Measurements from ENCODE around the gene SDK2.
"Not testable (repeated sequence)": the region's sequence is repeated elsewhere in the genome, so short reads cannot be mapped to it uniquely, and the experiment has no call there.

The SDK2 gene

DNA sequence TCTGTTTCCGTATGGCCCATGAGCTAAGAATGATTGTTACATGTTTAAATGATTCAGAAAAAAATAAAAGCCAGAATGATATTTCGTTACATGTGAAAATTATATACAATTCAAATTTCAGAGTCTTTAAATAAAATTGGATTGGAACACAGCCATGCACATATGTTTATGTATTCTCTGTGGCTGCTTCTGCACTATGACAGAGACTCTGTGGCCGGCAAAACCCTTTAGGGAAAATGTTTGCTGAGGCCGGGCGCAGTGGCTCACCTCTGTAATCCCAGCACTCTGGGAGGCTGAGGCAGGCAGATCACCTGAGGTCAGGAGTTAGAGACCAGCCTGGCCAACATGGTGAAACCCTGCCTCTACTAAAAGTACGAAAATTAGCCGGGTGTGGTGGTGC lies 316.6 kb downstream of the SDK2 start:
- DNase-seq (ENCODE audit: low spot score) = no peak

DNA sequence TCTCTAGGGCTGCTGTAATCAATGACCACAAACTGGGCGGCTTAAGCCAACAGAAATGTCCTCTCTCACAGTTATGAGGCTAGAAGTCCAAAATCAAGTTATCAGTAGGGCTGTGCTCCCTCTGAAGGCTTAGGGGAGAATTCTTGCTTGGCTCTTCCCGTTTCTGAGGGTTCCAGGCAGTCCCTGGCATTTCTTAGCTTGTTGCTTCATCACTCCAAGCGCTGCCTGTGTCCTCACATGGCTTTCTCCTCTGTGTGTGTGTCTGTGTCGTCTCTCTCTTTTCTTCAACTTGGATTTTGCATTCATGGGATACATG lies 318.8 kb downstream of the SDK2 start:
- no peak for DNase-seq (ENCODE audit: low spot score)

DNA sequence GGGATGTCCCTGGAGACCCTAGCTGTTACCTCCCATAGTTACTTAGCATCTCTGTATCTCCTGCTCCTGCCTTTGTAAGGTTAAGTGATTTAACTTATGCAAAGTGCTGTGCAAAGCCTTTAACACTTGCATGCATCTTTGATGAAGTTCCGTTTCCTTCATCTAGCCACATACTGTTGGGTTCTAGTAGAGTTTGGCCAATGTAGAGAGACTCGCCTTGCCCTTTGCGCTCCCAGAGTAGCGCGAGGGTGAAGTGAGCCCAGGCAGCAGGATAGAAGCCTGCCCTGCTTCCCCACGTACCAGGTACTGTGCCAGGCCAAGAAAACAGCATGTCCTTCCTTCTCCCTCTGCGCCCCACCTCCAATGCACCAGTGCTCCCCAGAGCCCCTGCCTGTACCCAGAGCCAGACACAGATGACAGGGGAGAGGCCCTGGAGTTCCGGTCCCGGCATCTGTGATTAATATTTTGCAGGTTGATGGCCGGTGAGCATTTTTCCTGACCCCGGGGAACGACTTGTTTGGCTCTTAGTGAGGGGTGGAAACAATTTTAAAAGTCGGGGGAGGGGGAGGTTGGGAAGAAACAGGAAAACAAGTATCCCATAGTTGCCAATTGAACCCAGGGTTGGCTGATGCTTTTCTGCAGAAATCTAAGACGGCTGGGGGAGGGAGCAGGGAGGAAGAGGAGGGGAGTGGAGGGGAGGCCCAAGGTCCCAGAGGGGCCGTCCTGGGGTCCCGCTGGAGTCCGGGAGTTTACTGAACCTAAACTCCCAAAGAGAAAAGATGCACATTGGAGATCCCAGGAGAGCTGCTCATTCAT lies 319.3 kb downstream of the SDK2 start:
- DNase-seq (ENCODE audit: low spot score) = no peak

DNA sequence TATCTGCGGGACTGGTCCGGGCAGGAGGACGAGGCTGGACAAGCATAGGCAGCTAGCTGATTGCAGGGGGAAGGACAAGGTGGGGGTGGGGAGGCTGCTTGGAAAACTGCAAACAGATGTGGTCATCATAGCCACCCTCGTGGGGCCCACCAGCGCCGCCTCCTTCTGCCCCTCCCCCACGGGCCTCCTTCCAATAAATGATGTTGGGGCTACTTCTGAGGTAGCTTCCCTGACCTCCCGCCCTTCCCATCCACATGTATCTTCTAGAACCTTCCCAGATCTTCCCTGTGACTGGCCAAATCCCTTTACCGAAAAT lies 320.1 kb downstream of the SDK2 start:
- peak; percentile 53 for DNase-seq (ENCODE audit: low spot score)

GRCh38 chr17:73323409-73324159 lies 320.7 kb downstream of the SDK2 start:
- DNase-seq (ENCODE audit: low spot score) = no peak

DNA sequence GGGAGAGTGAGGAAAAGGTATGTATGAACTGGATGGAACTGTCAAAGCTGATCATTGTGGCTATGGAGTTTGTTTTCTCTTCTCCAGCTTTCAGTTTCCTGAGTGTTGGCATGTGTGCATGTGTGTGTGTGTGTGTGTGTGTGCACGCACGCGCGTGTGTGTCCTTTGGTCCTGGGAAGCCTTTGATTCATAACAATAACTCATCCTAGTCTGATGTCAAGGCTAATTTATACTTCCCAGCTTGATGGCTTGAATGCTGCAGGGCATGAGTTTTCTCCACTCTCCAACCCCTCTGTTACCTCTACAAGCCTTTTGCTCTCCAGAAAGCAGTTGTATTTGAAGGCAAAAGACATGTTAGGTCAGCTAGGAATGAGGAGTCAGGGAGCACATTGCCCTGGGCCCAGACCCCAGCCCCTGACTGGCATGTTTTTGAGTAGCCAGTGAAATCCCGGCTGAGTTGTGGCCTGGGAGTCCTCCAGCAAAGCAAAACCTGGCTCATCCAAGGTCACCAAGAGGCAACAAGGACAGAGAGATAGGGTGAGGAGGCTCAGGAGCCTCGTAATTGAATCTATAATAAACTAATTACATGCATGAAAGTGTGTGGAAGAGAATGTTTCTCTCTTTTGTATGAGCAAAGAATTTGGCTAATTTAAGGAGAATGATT lies 323.5 kb downstream of the SDK2 start:
- DNase-seq (ENCODE audit: low spot score) = peak; percentile 60

GRCh38 chr17:73319766-73320165 lies 324.5 kb downstream of the SDK2 start:
- DNase-seq (ENCODE audit: low spot score) = no peak

- DNase-seq (ENCODE audit: low spot score) = no peak
Measured at GRCh38 chr17:73318836-73319235, 325.4 kb downstream of the SDK2 start.

- DNase-seq (ENCODE audit: low spot score) = no peak
Measured at GRCh38 chr17:73318427-73318813, 325.8 kb downstream of the SDK2 start.

- DNase-seq (ENCODE audit: low spot score) = no peak
Measured at GRCh38 chr17:73317513-73318426, 326.5 kb downstream of the SDK2 start.

DNA sequence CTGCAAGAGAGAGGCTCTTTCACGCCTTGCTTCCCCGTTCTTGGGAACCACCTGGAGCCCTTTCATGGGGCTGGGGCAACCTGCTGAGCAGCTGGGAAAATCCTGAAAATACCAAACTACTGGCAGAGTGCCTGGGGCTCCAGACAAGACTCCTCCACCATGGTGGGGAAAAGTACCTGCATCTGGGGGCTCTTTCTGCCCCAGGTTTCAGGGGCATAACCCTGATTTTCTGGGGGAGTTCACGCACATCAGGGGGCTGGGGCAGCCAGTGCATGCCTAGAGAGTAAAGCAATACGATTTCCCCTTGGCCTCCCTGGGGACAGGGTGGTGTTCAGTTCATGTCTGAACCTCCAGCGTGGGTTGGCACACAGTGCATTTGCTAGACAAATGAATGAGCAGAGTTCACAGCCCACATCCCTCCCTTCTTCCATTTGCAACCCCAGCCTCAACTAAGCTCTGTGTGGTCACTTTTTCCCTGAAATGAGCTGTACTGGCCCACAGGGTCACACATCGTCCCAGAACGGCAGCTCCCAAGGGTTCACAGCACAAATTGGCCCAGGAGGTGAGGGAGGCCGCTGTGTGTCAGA lies 327.2 kb downstream of the SDK2 start:
- DNase-seq (ENCODE audit: low spot score) = no peak

DNA sequence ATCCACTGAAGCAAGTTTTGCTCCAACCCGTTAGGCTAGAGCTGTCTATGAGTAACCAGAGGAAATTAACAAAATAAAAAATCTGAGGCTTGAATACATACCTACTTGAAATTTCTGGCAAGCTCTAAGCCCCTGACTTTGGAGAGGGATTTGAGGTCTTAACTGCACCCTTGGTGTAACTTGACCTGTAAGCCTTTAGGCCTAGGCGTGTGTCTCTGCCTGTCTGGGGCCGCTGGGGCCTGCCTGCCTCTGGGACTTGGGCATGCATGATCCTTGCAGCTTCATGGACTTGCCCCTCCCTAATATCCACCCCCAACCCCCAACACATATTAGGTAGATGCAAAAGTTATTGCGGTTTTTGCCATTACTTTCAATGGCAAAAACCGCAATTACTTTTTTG lies 328.8 kb downstream of the SDK2 start:
- no peak for DNase-seq (ENCODE audit: low spot score)

- DNase-seq (ENCODE audit: low spot score) = no peak
Measured at GRCh38 chr17:73313526-73314127, 330.6 kb downstream of the SDK2 start.

GRCh38 chr17:73312887-73313286 lies 331.4 kb downstream of the SDK2 start:
- DNase-seq (ENCODE audit: low spot score) = not testable (repeated sequence)

GRCh38 chr17:73311781-73312641 lies 332.2 kb downstream of the SDK2 start, which contains the start of gene CDC42EP4:
Gene CDC42EP4 (minus strand): TSS chr17:73312001. CDS start chr17:73286500, 25,501 bp downstream.
- DNase-seq (ENCODE audit: low spot score) = peak; percentile 93

- DNase-seq (ENCODE audit: low spot score) = no peak
Measured at GRCh38 chr17:73311428-73311780, 332.8 kb downstream of the SDK2 start.

GRCh38 chr17:73309727-73310596 lies 334.3 kb downstream of the SDK2 start:
- DNase-seq (ENCODE audit: low spot score) = no peak

DNA sequence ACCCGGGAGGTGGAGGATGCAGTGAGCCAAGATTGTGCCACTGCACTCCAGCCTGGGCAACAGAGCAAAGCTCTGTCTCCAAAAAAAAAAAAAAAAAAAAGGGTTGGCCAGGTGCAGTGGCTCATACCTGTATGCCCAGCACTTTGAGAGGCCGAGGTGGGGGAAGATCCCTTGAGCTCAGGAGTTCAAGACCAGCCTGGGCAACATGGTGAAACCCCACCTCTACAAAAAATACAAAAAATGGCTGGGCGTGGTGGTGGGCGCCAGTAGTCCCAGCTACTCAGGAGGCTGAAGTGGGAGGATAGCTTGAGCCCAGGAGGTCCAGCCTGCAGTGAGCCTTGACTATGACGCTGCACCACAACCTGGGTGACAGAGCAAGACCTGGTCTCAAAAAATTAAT lies 335.3 kb downstream of the SDK2 start:
- not testable (repeated sequence) for DNase-seq (ENCODE audit: low spot score)

All from SK-N-DZ (cell line).